Measurements from ENCODE around the gene CACNA1I. TPM values are rescaled to one million over a fixed set of nuclear protein-coding genes. Genes with fewer than 3 reads are reported as not detected.

Gene CACNA1I
- total RNA-seq, 1 experiment from 2014 or later = 2.1 TPM

DNA sequence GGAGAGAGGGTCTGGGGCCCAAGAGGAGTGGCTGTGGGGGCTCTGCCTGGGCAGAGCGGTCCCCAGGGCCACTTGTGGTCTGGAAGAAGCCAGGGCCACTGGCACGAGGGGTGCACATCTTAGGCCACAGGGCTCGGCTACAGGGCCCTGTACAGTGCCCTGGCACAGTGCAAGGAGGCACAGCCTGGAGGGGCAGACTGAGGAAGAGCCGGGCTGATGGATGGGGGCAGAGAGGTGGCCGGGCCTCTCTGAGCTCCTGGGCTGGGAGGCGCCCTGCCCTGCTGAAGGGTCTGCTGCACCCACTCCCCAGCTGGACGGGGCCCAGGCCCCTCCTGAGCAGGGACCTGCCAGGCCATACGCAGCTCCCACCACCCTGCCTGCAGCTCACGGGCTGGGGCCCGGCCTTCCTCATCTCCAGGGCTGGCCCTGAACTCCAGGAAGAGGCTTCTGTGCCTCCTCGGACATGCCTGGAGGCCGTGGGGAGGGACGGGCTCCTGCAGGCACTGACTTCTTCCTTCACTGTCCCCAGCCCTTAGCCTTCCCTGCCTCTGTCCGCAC is 123.5 kb downstream of the CACNA1I start:
- H3K27me3 Mint-ChIP-seq (ENCODE audit: low read depth) = no peaks in the 10 kb centered on the region; the same call in 1 of the 2 replicates
- no peak overlapping the region for H3K4me3 Mint-ChIP-seq
- ATAC-seq (no peak), DNase-seq (ENCODE audit: low spot score) (no peak)
- peaks cover 5% of the 10 kb centered on the region; the same call in 1 of the 2 replicates for H3K4me1 Mint-ChIP-seq
- H3K27ac Mint-ChIP-seq = no peak overlapping the region
- no peaks in the 10 kb centered on the region for H3K9me3 Mint-ChIP-seq
- ChIA-PET CTCF (no interaction called here), POLR2A (no interaction called here)
- TF ChIP-seq, protein P1, sequence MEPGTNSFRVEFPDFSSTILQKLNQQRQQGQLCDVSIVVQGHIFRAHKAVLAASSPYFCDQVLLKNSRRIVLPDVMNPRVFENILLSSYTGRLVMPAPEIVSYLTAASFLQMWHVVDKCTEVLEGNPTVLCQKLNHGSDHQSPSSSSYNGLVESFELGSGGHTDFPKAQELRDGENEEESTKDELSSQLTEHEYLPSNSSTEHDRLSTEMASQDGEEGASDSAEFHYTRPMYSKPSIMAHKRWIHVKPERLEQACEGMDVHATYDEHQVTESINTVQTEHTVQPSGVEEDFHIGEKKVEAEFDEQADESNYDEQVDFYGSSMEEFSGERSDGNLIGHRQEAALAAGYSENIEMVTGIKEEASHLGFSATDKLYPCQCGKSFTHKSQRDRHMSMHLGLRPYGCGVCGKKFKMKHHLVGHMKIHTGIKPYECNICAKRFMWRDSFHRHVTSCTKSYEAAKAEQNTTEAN (CRISPR knock-in tag; IDR thresholded peaks at IDR 0.05) = no peak
- TF ChIP-seq ZNF416 (CRISPR knock-in tag; IDR thresholded peaks at IDR 0.05) (no peak), TP53 (CRISPR knock-in tag; IDR thresholded peaks at IDR 0.05) (no peak), ZNF219 (CRISPR knock-in tag; IDR thresholded peaks at IDR 0.05; ENCODE audit: borderline replicate concordance) (no peak), SP1 (CRISPR knock-in tag; conservative IDR thresholded peaks at IDR 0.05) (no peak), TEAD4 (CRISPR knock-in tag; IDR thresholded peaks at IDR 0.05) (no peak)
- TF ChIP-seq, protein P2, sequence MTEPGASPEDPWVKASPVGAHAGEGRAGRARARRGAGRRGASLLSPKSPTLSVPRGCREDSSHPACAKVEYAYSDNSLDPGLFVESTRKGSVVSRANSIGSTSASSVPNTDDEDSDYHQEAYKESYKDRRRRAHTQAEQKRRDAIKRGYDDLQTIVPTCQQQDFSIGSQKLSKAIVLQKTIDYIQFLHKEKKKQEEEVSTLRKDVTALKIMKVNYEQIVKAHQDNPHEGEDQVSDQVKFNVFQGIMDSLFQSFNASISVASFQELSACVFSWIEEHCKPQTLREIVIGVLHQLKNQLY (CRISPR knock-in tag; IDR thresholded peaks at IDR 0.05) = no peak
- TF ChIP-seq, protein P3, sequence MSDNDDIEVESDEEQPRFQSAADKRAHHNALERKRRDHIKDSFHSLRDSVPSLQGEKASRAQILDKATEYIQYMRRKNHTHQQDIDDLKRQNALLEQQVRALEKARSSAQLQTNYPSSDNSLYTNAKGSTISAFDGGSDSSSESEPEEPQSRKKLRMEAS (CRISPR knock-in tag; IDR thresholded peaks at IDR 0.05) = no peak
- no peaks in the 10 kb centered on the region for H3K36me3 Mint-ChIP-seq

DNA sequence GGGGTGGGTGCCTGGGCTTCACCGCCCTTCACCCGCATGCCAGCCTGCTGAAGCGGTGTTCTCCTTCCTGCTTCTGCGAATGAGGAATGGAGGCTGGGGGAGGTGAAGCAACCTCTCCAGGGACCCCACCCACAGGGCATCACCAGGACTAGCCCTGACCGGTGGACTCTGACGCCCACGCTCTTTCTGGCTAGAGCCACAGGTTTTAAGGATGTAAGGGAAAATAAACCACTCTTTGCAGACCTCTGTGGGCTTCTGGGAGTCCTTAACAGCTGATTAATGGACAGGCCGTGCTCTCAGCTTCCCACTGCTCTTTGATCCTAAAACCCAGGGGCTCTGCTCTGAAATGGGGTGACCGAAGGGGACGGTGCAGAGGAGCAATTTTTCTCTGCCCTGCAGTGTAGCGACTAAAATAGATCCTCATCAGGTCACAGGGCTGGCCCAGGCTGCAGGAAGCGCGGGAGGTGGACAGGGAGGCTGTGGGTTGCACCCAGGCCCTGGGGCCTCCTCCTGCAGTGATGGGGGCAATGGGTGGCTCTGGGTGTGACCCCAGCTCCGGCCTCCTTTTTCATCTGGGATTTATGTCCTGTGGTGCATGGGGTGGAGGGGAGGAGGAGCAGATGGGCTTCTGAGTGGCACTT is 127.4 kb downstream of the CACNA1I start:
- Mint-ChIP-seq H3K36me3 (no peaks in the 10 kb centered on the region), H3K27ac (no peak overlapping the region), H3K4me1 (peaks cover 5% of the 10 kb centered on the region; the same call in 1 of the 2 replicates), H3K9me3 (no peaks in the 10 kb centered on the region), H3K27me3 (ENCODE audit: low read depth) (no peaks in the 10 kb centered on the region; the same call in 1 of the 2 replicates), H3K4me3 (no peak overlapping the region)
- TF ChIP-seq NR3C1 (CRISPR knock-in tag; conservative IDR thresholded peaks at IDR 0.05; ENCODE audit: low read depth) (no peak), GTF2I (CRISPR knock-in tag; conservative IDR thresholded peaks at IDR 0.05) (no peak), RORB (CRISPR knock-in tag; IDR thresholded peaks at IDR 0.05) (no peak), SOX15 (CRISPR knock-in tag; IDR thresholded peaks at IDR 0.05) (no peak), FOXJ3 (CRISPR knock-in tag; IDR thresholded peaks at IDR 0.05; ENCODE audit: borderline replicate concordance) (no peak), TCF7 (CRISPR knock-in tag; IDR thresholded peaks at IDR 0.05; ENCODE audit: low read depth) (no peak), NFYB (CRISPR knock-in tag; conservative IDR thresholded peaks at IDR 0.05; ENCODE audit: low read depth) (no peak), FOXP1 (CRISPR knock-in tag; IDR thresholded peaks at IDR 0.05; ENCODE audit: borderline replicate concordance) (no peak), ETV6 (CRISPR knock-in tag; IDR thresholded peaks at IDR 0.05) (no peak)
- TF ChIP-seq, protein P4, sequence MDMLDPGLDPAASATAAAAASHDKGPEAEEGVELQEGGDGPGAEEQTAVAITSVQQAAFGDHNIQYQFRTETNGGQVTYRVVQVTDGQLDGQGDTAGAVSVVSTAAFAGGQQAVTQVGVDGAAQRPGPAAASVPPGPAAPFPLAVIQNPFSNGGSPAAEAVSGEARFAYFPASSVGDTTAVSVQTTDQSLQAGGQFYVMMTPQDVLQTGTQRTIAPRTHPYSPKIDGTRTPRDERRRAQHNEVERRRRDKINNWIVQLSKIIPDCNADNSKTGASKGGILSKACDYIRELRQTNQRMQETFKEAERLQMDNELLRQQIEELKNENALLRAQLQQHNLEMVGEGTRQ (CRISPR knock-in tag; IDR thresholded peaks at IDR 0.05) = no peak
- ChIA-PET CTCF (no interaction called here), POLR2A (no interaction called here)
- ATAC-seq (no peak), DNase-seq (ENCODE audit: low spot score) (no peak)

DNA sequence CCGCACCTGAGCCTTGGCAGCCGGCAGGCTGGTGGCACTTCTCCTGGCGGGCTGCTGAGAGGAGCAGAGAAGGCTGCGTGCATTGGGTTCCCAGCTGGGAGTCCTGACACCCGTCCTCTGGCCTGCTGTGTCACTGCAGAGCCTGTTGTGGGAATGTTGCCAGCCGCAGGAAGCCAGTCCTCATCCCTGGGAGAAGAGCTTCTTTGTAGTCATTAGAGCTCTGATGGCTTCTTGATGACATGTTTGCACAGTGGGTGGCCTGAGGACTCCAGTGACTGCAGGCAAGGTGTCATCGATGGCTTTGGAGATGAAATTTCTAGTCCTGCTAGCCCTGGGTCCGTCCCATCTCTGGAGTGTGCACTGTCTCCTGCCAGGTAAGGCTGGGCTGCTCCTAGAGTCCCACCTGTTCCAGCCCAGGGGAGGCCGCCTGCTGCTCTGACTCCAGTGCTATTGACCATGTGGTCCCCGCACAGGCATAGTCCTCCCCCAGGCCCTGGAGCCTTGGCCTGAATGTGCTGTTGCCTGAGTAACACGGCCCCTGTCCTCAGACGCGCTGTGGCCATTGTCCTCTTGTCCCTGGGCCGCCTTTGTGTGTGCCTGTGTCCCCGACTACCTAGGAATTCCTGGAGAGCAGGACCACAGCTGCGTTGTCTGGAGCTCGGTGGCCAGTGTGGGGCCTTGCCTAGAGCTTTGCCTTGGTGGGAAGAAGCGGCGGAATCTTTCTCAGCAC is 129.2 kb downstream of the CACNA1I start:
- DNase-seq (ENCODE audit: low spot score) (no peak), ATAC-seq (no peak)
- no peak overlapping the region for H3K4me3 Mint-ChIP-seq
- H3K4me1 Mint-ChIP-seq = no peaks in the 10 kb centered on the region
- TF ChIP-seq, protein P2 (CRISPR knock-in tag; IDR thresholded peaks at IDR 0.05) = no peak
- TF ChIP-seq GABPB1 (CRISPR knock-in tag; IDR thresholded peaks at IDR 0.05) = no peak
- no peak for TF ChIP-seq GTF2I (CRISPR knock-in tag; conservative IDR thresholded peaks at IDR 0.05)
- TF ChIP-seq, protein P5, sequence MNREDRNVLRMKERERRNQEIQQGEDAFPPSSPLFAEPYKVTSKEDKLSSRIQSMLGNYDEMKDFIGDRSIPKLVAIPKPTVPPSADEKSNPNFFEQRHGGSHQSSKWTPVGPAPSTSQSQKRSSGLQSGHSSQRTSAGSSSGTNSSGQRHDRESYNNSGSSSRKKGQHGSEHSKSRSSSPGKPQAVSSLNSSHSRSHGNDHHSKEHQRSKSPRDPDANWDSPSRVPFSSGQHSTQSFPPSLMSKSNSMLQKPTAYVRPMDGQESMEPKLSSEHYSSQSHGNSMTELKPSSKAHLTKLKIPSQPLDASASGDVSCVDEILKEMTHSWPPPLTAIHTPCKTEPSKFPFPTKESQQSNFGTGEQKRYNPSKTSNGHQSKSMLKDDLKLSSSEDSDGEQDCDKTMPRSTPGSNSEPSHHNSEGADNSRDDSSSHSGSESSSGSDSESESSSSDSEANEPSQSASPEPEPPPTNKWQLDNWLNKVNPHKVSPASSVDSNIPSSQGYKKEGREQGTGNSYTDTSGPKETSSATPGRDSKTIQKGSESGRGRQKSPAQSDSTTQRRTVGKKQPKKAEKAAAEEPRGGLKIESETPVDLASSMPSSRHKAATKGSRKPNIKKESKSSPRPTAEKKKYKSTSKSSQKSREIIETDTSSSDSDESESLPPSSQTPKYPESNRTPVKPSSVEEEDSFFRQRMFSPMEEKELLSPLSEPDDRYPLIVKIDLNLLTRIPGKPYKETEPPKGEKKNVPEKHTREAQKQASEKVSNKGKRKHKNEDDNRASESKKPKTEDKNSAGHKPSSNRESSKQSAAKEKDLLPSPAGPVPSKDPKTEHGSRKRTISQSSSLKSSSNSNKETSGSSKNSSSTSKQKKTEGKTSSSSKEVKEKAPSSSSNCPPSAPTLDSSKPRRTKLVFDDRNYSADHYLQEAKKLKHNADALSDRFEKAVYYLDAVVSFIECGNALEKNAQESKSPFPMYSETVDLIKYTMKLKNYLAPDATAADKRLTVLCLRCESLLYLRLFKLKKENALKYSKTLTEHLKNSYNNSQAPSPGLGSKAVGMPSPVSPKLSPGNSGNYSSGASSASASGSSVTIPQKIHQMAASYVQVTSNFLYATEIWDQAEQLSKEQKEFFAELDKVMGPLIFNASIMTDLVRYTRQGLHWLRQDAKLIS (CRISPR knock-in tag; IDR thresholded peaks at IDR 0.05; ENCODE audit: borderline replicate concordance) = no peak
- TF ChIP-seq, protein P6, sequence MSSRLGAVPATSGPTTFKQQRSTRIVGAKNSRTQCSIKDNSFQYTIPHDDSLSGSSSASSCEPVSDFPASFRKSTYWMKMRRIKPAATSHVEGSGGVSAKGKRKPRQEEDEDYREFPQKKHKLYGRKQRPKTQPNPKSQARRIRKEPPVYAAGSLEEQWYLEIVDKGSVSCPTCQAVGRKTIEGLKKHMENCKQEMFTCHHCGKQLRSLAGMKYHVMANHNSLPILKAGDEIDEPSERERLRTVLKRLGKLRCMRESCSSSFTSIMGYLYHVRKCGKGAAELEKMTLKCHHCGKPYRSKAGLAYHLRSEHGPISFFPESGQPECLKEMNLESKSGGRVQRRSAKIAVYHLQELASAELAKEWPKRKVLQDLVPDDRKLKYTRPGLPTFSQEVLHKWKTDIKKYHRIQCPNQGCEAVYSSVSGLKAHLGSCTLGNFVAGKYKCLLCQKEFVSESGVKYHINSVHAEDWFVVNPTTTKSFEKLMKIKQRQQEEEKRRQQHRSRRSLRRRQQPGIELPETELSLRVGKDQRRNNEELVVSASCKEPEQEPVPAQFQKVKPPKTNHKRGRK (CRISPR knock-in tag; IDR thresholded peaks at IDR 0.05; ENCODE audit: borderline replicate concordance) = no peak
- POLR2A ChIA-PET = interaction anchor here (0.6 kb wide), 1 partner anchor 127 kb away, joined by 3 read pairs; no protein-coding TSS in a partner anchor
- H3K27ac Mint-ChIP-seq = no peak overlapping the region
- CTCF ChIA-PET = interaction anchor here (1.4 kb wide), 1 partner anchor 156 kb away, joined by 3 read pairs; no protein-coding TSS in a partner anchor
- no peaks in the 10 kb centered on the region for H3K36me3 Mint-ChIP-seq
- no peaks in the 10 kb centered on the region; the same call in 1 of the 2 replicates for H3K27me3 Mint-ChIP-seq (ENCODE audit: low read depth)
- H3K9me3 Mint-ChIP-seq = no peaks in the 10 kb centered on the region
